ENCODE measurements around the gene ZNF438.

Gene ZNF438

DNA sequence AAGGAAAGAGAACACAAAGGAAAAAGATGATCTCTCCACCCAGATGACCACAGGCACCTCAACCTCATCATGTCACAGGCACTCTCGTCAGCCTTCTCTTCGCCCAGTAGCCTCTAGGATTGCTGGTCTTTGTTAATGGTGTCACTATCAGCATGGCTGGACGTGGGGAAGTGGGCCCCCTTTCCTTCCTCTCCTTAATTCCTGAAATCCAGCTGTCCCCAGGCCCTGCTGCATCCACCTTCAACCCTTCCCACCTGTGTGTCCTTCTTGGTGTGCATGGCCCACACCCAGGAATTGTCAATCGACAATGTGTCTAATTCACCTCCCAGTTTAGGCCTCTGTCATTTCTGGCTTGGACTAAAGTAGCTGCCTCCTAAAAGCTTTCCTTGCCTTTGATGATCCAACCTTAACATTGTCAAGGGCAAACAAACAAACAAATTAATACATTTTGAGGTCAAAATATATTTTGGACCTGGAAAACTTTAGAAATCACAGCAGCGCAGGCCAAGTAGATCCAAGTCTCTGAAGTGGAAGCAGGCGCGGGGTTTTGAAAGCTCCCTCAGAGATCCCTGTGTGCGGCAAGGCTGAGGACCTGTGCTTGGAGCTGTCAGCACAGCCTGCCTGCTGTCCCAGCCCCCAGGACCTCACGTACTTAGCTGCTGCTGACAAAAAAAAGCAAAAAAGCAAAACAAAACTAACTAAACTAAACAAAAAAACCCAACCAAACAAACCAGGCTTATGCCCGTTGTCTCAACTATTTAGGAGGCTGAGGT, 208.8 kb downstream of the ZNF438 start:
- DNase-seq (ENCODE audit: low read depth), result no peak

DNA sequence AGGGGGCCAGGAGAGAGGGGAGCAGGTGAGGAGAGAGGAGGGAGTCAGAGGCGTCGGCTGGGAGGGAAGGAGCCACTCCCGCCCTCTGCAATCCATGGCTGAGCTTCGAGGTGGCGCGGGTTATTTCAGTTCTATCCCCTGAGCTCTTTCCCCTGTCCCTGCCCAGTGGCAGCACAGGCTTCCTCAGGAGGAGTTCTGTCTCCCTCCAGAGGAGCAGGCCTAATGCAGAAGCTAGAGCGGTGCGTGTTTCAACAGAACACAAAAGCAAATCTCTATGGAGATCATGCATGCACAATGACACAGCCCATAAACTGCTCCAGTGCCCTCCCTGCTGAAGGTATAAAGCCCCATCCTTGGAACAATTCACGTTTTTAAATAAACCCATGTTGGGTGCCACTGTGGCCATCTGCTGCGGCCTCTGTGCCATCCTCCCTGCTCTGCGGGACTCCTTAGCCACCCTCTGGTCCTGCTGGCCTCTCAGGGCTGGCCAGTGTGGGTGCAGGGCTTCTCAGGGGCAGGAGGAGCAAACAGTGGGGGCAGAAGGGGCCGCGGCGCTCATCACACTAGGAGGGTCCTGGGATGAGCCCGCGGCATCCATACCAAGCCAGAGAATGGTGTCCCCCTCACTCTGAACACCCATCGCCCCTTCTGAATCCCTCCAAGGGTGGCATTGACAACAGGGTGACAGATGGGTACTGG, 209.5 kb downstream of the ZNF438 start:
- no peak for DNase-seq (ENCODE audit: low read depth)

DNA sequence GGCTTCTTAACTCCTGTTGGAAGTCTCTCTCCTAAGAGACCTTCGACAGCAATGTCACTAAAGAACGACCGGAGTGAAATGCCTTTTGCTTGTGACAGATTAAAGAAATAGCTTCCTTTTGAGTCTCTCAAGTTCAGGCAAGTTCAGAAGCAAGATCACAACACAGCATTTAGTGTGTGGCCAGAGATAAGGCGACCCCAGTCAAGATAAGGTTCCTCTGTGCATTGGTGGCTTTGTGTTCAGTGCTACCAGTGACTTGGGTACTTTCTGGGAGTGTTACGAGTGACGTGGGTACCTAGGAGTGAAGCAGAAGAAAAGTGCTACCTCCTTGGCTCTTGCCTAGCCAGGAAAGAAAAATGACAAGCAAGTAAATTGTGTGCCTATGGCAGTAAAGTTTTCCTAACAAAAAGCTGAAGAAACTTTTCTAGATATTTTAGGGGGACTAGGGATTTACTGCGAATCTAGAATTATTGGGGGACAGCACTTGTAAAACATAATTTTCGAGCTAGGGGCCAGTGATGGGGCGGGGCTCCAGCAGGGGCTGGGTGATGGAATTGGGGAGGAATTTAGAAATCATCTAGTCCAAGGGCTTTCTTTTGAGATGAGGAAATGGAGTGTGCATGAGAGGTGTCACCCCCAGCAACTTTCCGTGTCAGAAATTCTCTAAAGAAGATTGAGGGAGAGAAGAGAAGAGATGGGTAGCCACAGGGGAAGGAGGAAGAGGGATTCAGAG, 210.2 kb downstream of the ZNF438 start:
- no peak for DNase-seq (ENCODE audit: low read depth)

DNA sequence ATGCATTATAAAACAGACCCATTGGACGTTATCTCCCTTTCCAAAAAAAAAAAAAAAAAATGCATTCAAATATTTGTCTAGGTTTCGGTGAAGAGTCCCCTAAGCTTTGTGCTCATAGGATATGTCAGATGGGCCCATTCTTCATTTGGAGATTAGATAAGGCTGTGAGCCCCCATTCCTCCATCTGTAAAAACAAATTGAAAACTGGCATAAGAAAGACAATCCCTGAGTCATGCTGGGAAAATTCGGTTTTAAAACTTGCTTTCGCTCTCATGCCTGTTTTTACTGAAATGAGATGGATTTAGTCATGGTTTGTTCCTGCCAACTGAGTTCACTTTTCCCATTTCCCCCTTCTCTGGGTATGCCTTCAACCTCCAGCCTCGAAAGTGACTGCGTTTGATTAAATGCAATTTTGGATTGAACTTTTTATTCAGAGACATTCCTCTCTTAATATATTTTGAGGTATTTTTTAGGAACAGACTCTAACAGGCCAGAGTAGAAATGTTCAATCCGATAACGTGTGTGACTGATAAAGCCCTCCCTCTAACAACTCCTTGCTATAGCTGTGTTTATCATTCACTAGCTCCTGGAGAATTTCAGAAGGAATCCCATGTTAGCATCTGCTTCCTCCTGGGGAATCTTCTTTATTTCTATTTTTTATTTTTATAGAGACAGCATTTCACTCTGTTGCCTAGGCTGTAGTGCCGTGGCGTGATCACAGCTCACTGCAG, 211.2 kb downstream of the ZNF438 start:
- DNase-seq (ENCODE audit: low read depth), result no peak

DNA sequence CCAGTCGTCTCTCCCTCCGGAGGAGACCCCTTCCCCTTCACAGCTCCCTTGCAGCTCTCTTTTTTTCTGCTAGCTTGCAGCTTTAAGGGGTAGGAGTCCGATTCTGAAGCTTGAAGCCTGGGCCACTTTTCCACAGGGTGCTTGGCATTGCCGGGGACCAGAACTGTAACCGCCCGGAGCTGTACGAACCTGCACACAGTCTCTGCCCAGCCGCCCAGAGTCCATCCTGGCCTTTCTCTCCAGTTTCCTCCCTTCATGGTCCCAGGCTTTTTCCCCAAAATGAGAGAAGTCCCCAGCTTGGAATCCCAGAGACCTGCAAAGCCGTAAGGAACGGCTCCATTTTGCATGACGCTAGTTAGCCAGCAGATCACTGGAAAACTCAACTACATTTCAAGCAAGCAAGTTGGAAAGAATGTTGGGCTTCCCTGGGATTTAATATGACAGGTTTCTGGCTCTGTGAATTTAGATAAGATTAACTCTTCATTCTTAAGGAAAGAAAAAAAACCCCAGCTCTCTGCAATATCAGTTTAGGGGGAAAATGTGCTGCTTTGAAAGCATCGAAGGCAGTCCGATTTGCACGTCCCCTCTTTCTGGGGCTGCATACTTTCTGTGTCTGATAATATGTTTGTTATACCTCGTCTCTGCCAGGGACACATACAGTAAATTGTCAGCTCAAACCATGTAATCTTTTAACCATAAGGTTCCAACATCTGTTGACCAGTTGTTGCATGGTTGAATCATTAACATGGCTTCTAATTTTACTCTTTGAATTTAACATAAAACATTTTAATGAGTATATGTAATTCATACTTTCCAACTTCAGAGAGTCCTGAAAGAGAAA, 212.1 kb downstream of the ZNF438 start:
- no peak for DNase-seq (ENCODE audit: low read depth)

DNA sequence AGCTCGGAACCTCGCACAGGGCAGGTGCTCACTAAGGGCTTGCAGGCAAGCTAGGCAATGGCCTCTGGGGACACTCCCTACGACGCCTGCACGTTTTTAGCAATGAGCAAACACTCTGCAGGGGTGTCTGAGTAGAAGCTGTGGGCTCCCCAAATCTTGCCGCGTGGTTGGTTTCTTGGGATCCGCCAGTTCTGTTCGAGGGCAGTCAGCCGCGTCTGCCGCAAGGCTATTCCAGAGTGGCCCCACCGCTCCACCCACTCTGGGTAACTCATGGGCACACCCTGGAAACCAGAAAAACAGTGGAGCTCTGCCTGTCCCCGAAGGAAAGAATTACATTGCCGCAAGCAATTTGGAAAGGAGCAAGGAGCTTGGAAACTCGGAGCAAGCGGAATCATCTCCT, 212.8 kb downstream of the ZNF438 start:
- DNase-seq (ENCODE audit: low read depth), result no peak

DNA sequence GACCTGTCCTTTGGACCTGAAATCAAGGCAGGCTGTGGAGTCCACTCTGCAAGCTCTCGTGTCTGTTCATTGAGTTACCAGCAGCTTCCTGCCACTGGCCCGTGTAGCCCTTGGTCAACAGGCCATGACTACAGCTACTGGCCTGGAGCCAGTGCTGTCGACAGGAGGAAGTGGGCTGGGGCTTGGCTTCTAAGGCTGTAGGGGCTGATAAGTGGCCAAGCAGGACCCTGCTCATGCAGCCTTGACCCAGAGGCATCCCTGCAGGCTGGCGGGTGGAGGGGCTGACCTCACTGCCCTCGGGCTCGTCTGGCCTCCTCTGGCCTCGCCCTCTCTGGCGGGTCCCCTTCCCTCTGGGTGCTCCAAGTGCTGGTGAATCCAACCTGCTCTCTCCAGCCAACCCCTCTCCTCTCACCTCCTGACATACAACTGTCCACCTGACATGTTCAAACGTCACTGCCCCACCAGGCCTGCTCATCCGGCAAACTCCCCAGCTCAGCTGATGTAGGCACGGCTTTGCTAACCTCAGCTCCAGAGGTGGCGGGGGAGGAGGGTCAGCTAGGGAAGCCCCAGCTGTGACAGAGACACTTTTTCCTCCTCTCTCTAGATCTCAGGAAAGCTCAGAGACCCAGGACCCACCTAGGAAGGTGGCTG, 213.5 kb downstream of the ZNF438 start:
- no peak for DNase-seq (ENCODE audit: low read depth)

DNA sequence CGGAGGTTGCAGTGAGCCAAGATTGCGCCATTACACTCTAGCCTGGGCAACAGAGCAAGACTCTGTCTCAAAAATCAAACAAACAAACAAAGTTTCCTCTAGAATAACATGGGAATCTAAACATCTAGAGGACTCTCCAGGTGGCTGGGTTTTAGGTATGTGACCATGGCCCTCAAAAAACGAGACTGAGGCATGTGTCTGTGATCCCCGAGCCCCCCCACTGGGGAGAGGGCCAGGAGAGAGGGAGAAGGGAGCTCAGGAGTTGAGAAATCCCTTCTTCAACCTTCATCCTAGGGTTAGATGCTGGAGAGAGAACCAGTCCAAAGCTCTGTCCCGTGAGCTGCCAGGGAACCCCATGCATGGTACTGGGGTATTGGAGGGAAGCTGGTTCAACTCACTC, 214.1 kb downstream of the ZNF438 start:
- DNase-seq (ENCODE audit: low read depth), result no peak

DNA sequence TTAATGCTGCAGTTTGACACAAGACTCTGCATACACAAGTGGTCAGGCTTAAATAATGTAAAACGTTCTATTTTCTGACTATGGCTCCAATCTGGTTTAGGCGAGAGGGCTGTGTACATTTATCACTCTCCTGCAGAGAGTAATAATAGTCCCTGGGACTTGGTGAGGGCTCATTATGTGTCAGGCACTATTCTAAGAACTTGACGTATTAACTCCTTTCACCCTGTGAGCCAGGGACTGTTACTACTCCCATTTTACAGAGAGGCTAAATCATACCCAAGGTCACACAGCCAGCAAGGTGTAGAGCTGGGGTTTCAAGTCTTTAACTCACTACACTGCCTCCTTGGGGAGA, 214.9 kb downstream of the ZNF438 start:
- no peak for DNase-seq (ENCODE audit: low read depth)

DNA sequence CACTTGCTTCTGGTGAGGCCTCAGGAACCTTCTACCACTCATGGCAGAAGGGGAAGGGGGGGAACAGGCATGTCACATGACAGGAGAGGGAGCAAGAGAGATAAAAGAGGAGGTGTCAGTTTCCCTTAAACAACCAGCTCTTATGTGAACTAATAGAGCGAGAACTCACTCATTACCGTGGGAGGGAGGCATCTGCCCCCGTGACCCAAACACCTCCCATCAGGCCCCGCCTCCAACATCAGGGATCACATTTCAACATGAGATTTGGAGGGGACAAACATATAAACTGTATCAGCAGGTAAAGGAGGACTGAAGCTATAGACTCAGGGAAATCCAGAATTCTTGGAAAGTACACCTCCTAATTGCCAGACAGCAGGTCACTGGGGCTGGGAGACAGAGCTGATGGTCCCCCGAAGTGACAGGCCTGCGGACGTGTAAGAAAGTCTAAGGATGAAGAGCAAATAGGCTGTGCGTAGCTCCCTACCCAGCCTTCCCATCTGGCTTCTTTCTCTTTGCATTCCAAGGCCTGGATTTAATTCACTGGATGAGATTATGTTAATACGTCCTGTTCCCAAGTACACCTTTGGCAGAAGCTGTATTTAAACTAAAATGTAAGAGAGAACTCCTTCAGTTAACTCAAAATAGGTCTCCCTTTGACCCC, 215.4 kb downstream of the ZNF438 start:
- DNase-seq (ENCODE audit: low read depth), result no peak

DNA sequence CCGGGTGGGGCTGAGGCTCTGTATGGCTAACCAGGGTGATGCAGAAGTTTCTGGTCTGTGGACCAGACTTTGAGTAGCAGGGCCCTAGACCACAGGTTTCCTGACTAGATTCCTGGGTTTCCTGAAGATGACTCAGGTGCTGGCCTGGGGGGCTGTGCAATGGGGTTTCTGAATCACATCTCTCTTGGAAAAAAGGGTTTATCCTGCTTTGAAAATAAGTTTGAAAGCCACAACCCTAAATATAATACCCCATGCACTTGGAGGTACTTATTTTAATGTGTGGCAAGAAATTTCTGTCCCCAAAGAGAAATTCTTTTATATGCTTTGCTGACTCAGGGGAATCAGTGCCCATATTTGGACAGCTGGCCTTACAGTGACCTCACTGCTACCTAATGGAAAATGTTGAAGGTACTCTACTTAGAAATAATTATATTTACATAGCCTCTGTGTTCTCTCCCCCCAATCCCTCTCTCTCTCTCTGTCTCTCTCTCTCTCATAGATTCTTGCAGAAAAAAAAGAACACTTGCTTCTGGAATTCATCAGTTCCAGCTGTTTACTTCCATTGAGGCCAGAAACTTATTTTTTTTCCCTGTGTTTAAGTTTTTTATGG, 217.7 kb downstream of the ZNF438 start:
- DNase-seq (ENCODE audit: low read depth), result no peak

DNA sequence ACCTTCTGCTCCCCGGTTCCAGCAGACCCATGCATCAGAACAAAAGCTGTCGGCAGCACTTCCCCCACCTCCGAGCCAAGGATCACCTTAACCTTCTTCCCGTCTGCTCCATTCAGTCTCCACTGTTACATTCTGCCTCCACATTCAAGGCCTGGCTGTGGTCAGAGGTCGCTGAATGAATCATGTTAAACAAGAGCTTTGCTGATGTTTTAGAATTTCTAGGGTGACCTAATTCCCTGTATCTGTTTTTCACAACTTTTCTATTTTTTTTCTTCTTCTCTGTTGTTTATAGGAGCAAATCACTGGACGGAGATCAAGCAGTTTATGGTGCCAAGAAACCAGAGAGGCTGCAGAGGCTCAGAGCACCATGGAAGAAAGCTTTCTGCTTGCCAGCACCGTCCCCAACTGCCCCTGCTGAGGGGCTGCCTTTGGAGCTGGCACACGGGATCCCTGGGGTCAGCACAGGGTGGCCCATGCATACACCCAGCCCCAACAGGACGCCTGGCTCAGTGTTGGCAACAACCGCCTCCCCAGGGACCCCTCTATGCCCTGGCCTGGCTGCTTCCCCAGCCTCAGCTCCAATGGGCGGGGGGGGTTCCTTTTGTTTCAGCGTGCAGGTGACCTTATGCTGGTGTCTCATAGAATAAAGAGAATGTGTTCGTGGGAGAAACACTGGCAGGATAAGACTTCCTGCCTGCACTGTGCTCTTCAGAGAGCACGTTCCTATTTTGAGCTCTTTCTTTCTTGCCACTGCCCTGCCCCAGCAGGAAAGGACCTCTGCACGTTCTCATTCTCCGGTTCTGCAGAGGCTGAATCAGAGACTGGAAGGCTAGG, 219.4 kb downstream of the ZNF438 start:
- DNase-seq (ENCODE audit: low read depth), result no peak

DNA sequence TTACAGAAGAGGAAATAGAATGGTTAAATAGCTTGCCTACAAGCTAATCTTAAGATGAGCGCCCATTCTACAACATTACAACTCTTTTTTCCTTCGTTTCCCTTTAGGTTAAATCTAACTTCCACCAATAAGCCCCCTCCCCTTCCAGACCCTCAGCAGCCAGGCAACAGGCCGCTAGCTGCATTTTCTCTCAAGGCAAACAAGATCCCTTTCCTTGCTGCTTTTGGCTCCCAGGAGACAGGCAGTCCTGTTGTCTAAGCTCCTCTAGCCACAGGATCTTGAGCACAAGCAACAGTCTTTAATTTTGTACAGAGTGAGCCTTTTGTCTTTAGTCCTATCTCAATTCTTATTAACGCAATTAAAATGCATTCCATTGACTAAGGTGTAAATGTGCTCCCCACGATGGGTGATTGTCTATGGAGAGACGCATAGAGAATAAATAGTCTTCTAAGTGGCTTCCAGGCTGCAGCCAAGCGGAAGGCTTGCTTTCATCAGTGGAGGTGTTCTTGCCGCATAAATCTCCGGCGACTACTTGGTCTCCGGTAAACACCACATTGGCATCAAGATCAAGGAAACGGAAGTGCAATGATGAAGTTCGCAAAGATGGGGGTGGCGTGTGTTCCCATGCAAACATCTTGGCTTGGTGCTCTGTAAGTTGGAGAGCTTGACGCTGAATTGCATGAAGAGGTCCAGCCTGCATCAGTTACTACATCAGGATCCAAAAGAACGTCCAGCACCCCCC, 220.2 kb downstream of the ZNF438 start:
- no peak for DNase-seq (ENCODE audit: low read depth)

DNA sequence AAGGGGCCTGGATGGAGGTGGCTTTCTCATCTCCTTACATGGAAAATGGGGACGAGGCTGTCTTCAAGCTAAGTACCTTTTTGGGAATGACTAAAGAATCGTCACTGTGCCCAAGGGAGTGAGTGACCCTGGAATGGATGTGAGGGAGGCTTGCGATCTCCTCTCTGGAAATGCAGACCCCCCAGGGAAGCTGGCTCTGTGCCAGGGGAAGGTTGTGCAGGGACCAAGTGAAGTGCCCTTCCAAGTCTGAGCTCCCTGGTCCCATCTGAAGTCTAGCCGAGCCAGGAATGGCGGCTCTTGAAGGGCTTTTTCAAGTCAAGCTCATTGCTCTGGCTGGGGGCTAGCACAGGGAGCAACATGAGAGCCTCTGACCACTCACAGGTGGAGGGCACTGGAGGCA, 221.2 kb downstream of the ZNF438 start:
- DNase-seq (ENCODE audit: low read depth), result no peak

DNA sequence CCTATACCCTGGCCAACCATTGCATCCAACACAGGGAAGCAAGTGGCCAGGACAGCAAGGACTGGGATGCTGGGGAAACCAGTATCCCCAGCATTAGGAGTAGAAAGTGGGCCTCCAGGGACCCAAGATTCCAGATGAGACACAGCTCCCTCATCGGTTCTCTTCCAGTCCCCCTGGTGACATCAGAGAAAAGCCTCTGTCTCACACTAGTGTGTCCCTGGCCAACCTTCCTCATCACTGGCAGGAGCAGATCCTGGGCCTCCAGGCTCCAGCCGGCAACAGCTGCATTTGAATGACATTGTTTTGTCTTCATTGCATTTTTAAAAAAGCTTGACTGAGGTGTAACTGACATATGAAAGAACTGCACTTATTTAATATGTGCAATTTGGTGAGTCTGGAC, 224.8 kb downstream of the ZNF438 start:
- DNase-seq (ENCODE audit: low read depth), result no peak

DNA sequence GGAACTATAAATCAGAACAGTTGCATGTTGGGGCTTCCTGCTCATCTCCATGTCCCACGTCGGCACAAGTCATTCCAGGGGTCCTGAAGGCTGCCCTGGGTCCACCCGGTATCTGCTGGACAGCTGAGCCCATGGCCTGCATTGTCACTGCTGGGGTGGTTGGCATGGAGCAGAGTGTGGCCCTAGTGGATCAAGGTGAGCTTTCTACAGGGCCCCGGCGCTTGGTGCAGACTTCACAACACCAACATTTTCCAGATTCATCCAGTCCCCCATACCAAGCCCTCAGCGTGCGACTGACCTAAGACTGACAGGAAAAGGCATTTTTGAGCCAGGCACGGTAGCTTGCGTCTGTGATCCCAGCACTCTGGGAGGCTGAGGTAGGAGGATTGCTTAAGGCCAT, 226.6 kb downstream of the ZNF438 start:
- no peak for DNase-seq (ENCODE audit: low read depth)

DNA sequence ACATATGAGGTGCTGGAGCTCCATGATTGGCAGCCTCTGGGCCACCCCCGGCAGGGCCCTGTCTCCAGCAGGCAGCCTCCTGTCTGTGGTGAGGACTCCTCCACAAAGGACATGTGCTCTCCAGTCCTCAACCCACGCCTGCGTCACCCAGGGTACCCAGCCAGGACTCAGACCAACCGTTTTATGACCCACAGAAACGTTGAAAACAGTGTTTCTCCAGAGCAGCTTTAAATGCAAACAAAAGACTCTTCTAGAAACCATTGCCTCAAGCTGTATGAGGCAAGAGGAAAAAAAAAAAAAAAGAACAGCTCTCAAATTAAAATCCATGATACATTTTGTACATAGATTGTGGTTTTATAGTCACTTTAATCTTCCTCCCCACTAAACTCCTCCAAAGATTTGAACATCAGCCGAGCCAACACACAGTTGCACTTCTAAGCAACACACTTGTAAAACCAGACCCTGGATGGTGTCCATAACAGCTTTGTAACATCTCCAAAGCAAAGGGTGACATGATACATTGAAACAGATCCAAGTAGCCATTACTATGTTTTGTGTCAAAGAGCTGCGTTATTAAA, 227.1 kb downstream of the ZNF438 start:
- DNase-seq (ENCODE audit: low read depth), result no peak

DNA sequence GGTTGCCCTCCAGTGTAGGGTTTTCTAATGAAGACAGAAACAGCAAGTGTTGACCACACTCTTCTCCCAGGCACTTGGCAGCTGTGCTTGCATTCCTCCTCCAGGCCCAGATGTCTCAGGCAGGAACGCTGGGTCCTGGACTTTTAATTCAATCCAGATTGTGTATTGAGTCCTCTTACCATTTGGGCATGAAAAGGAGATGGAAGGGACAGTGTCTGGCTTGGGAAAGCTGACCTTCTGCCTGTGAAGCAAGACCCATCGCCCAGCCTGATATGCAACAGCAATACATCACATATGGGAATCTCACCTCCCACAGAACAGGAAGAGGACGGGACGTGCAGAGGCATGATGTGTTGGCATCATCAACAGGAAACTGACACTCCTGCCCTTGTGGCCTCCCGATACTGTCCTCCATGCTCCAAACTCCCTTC, 227.8 kb downstream of the ZNF438 start:
- DNase-seq (ENCODE audit: low read depth), result no peak

Data from stimulated activated CD8-positive, alpha-beta memory T cell treated with anti-CD3 and anti-CD28 coated beads, Interleukin-12 subunit alpha, Interleukin-12 subunit beta, amount 100 ng/mL, for 1 hour (primary cell).